Measurements from ENCODE around the gene CAMTA1. TPM values are rescaled to one million over a fixed set of nuclear protein-coding genes. Genes with fewer than 3 reads are reported as not detected.
A peak's percentile ranks its signal among the peaks of the same experiment; 100 is the strongest.

The CAMTA1 gene
- total RNA-seq, 1 donor from 2014 or later: 68.9 TPM

DNA sequence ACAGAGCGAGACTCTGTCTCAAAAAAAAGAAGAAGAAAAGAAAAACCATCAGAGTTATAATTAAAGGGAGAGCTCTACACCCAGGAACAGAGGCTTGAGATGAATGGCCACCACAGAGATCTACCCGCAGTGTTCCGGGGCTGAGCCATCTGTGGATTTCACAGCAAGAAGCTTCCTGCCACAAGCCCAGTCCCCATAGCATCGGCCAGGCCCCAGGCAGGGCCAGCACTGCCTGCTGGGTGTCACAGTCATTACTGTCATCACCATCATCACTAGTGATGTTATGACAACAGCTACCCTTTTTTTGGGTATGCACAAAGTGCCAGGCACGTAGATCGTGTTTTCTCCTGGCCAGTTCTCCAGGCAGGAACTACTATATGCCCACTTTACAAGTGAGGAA, 874.3 kb downstream of the CAMTA1 start:
- DNase-seq (ENCODE audit: low read depth): no peak

DNA sequence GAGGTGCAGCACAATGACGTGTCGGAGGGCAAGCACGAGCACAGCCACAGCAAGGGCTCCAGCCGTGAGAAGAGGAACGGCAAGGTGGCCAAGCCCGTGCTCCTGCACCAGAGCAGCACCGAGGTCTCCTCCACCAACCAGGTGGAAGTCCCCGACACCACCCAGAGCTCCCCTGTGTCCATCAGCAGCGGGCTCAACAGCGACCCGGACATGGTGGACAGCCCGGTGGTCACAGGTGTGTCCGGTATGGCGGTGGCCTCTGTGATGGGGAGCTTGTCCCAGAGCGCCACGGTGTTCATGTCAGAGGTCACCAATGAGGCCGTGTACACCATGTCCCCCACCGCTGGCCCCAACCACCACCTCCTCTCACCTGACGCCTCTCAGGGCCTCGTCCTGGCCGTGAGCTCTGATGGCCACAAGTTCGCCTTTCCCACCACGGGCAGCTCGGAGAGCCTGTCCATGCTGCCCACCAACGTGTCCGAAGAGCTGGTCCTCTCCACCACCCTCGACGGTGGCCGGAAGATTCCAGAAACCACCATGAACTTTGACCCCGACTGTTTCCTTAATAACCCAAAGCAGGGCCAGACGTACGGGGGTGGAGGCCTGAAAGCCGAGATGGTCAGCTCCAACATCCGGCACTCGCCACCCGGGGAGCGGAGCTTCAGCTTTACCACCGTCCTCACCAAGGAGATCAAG, 878.3 kb downstream of the CAMTA1 start:
- DNase-seq (ENCODE audit: low read depth): no peak

DNA sequence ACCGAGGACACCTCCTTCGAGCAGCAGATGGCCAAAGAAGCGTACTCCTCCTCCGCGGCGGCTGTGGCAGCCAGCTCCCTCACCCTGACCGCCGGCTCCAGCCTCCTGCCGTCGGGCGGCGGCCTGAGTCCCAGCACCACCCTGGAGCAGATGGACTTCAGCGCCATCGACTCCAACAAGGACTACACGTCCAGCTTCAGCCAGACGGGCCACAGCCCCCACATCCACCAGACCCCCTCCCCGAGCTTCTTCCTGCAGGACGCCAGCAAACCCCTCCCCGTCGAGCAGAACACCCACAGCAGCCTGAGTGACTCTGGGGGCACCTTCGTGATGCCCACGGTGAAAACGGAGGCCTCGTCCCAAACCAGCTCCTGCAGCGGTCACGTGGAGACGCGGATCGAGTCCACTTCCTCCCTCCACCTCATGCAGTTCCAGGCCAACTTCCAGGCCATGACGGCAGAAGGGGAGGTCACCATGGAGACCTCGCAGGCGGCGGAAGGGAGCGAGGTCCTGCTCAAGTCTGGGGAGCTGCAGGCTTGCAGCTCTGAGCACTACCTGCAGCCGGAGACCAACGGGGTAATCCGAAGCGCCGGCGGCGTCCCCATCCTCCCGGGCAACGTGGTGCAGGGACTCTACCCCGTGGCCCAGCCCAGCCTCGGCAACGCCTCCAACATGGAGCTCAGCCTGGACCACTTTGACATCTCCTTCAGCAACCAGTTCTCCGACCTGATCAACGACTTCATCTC, 879.1 kb downstream of the CAMTA1 start:
- no peak for DNase-seq (ENCODE audit: low read depth)

DNA sequence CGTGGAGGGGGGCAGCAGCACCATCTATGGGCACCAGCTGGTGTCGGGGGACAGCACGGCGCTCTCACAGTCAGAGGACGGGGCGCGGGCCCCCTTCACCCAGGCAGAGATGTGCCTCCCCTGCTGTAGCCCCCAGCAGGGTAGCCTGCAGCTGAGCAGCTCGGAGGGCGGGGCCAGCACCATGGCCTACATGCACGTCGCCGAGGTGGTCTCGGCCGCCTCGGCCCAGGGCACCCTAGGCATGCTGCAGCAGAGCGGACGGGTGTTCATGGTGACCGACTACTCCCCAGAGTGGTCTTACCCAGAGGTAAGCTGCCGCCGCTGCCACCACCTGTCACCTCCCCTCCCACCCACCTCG, 879.6 kb downstream of the CAMTA1 start:
- no peak for DNase-seq (ENCODE audit: low read depth)

DNA sequence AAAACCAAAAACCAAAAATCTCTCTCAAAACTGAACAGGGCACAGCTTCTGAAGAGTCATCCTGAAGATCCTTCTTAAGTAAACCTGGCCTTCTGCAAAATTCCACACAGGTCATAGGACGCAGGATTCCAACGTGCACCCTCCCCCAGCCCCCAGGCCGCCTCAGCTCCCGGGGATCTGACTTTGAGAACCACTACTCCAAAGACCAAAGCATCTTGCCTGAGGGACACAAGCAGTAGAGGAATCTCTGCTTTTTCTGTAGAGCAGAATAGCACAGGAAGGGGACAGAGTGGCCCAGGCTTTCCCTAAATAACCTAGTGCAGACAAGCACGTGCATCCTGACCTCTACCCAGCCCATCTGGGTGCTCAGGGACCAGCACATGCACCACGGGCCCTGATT, 881.0 kb downstream of the CAMTA1 start:
- DNase-seq (ENCODE audit: low read depth): no peak

DNA sequence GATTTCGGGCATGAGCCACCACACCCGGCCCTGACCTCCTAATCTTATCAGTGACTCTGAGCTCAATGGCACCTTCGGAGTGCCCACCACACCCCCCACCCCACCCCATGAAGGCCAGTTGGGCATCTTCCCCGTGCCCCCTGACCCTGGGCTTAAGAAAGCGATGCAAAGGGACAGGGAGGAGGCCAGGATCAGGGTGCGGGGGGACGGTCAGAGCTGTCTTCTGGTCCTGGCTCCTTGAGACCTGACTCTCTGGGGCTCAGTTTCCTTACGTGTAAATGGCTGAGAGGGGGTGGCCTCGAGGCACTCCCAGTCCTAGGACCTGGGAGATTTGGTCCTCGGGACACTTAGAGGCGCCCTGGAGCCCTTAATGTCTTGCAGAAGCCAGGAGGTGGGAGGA, 881.9 kb downstream of the CAMTA1 start:
- DNase-seq (ENCODE audit: low read depth): no peak

DNA sequence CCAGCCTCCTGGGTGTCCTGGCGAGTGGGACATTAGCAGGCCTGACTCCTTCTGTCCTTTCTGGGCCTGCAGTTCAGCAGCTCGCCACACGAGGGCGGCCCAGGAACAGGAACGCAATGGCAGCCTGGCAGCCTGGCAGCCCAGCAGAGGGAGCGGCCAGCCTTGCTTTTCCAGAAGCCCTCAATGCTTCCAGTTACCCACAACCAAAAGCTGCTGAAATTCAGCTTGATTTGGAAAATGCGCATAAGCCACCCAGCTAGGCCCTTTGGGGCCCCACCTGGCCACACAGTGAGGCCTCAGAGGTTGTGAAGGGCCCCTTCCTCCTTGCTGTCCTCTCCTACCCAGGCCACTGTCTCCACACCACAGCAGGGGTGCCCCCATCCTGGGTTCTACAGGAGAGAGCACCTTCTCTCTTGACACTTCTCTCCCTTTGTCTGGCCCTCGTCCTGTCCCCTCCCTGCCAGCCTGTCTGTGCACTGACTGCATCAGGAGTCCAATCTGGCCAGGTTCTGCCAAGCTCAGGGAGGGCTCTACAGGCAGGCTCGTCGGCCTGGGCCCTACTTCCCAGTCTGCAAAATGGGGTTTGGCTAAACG, 882.5 kb downstream of the CAMTA1 start:
- DNase-seq (ENCODE audit: low read depth): peak; percentile 88

DNA sequence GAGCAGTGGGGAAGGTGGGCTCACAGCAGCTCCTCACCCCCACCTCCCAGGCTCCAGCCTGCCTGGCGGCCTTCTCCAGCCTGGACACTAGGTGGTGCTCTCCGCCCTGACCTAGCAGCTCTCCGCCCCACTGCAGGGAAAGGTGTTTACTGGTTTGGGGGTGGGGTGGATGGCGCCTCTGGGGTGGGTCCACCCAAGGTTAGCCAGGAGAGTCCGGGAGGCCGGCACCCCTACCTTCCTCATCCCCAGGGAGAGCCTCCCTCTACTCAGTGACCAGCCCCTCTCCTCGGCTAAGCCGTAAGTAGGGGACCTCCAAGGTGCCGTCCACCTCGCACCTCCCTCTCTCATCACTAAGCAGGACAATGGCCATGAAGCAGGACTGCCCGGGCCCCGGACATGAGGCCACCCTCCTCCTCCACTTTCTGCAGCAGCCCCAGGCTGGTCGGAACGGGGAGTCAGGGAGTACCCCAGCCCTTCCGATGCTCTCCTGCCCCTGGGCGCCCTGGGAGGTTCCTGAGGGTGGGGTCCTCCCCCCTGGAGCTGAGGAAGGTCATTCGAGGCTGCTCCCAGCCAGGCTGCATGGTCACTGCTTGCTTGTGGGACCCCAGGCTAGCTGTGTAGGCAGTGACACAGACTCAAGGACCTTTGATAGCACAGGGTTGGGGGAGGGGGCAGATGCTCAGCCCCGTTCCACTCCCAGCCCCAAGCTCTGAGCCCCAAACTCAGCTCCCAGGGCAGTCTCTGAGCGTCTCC, 884.5 kb downstream of the CAMTA1 start:
- peak; percentile 30 for DNase-seq (ENCODE audit: low read depth)

DNA sequence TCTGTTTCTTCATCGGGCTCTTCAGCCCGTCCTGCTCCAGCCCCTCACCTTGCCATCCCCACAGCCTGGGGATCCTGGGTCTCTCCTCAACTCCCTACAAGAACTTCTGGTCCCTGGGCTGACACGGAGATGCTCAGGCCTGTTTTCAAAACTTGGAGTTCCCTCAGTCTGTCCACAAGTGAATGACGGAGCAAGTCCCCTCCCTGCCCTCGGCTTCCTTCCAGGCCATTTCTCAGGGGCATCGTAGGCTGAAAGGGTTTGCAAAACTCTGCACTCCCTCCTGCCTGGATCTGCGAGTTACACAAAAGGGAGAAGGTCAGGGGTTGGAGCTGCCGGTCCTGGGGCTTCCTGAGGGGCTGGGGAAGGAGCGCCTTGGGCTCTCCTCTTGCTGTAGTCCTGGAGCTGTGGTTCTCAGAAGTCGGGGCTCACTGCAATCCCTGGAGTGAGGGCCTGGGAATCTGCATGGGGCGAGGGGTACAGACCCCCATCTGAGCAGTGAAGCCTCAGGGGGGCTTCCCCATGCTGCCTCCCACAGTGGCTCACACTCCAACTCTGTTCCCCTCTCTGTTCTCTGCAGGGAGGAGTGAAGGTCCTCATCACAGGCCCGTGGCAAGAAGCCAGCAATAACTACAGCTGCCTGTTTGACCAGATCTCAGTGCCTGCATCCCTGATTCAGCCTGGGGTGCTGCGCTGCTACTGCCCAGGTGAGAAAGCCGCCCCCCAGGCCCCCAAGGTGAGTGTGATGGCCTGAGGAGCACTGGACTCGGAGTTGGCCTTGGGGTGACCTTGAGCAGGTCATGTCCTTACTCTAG, 885.3 kb downstream of the CAMTA1 start:
- no peak for DNase-seq (ENCODE audit: low read depth)

DNA sequence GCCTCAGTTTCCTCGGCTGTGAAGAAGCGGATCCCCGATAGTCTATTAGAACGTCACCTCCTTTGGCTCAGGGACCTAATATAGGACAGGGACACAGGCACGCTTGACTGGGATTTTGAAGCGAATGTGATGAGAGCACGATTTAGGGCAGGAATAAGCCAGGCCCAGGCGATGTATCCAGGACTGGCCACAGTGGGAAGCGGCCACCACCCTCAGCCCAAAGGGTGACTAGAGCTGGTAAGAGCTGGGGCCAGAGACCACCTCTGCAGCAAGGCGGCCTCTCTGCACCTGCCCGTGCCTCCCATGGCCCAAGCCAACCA, 885.9 kb downstream of the CAMTA1 start:
- no peak for DNase-seq (ENCODE audit: low read depth)

DNA sequence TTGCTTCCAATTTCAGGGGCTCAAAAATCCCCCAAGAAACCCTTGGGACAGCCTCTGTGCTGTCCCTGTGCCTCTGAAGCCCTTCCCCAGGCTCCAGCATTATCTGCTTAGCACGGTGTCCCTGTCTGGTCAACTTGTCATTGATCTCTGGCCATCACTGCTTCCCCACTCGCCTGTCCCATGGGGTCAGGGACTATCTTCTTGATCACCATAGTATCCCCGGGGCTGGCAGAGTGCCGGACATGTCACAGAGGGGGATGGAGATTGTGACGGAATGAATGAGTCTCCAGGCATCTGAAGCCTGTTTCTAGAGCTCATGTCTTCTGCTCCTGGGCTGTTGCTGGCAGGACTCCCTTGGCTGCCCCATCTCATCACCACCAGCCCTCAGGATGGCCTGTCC, 886.4 kb downstream of the CAMTA1 start:
- no peak for DNase-seq (ENCODE audit: low read depth)

DNA sequence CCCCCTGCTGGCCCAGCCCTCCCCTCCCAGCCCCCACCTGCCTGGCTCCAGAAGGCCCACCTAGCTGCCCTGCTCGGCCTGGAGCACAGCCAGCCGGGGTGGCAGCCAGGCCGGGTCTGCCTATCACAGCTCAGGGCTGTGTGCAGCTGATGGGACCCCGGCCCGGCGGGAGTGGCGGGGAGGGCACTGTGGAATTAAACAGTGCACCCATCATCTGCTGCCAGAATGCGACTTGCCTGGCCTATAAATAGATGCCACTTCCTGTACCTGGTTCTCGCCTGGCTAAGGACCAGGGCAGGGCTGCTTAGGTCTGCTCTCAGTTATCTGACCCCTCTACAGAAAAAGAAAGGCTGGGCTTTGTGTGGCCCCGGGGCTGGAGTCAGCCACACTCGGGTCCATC, 887.6 kb downstream of the CAMTA1 start:
- DNase-seq (ENCODE audit: low read depth): no peak

DNA sequence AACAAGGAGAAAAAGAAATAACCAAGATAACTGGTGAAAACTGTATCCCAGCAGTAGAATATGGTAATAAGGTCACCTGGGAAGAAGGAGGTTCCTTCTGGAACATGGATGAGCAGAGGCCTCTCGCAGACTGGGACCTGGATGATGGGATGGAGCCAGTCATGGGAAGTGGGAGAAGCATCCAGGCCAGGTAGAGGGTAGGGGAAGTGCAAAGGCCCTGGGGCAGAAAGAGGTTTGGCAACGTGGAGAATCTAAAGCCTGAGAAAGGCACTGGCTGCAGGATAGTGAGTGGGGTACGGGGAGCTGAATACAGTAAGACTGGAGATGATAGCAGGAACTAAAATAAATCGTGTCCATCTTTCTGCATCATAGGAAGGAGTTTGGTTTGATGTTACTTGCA, 889.7 kb downstream of the CAMTA1 start:
- no peak for DNase-seq (ENCODE audit: low read depth)

DNA sequence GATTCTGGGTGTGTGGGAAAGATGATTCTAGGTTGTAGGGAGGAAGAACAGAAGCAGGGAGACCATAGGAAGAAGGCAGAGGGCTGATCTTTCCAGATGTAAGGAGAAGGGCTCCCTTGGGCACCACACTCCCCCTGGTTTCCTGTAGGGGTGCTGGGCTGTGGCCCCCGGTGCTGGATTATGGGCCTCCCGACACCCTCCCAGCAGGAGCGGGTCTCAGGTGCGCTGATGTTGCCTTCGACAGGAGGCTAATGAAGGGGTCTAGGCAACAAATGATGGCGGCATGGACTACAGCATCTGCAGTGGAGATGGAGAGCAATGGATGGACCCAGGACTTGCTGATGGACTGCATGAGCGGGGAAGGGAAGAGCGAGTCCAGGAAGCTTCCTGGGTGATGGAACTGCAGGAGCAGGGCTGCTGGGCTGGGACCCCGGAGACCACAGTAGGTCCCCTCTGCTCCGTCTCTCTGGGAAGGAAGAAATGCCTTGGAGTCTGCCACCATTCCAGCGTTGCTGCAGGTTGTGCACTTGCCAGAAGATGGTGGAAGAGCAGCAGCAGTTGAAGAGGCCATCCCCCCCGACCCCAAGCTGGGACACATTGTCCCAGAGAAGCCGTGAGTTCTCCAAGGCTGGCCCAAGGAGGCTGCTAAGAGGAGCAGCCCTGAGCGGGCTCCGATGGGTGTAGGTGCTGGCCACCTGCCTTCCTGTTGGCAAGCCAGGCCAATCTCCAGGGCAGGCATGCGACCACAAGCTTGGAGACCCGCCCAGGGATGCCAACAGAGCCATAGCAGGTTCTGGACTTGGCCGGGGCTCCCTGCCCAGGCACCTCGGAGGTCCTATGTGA, 890.4 kb downstream of the CAMTA1 start:
- DNase-seq (ENCODE audit: low read depth): no peak

DNA sequence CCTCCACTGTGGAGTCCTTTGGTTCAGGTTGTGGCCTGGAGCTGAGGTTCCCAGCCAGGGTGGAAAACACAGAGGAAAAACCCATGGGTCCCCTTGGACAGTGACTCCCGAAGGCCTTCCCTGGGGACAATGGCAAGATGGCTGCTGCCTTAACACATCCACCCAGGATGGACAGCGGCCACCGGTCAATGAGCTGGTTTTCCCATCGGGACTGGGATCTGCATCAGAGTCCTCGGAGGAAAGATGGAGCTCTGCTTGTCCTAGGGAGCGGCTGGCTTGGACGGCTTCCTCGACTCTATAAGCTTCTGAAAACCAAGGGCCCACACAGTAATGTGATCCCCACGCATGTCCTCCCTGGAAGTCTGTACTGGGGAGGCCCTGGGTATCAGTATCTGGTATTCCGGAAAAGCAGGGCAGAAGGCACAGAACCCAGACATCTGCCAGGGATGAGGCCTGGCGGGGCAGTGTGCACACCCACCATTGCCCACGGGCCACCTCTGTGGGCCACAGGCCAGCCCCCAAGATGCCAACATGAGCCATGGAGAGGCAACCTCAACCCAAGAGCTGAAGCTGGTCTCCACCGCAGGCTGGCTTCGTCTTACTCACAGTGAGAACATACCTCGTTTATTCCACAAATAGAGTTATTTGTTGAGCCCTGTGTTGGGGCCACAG, 891.2 kb downstream of the CAMTA1 start:
- DNase-seq (ENCODE audit: low read depth): no peak

DNA sequence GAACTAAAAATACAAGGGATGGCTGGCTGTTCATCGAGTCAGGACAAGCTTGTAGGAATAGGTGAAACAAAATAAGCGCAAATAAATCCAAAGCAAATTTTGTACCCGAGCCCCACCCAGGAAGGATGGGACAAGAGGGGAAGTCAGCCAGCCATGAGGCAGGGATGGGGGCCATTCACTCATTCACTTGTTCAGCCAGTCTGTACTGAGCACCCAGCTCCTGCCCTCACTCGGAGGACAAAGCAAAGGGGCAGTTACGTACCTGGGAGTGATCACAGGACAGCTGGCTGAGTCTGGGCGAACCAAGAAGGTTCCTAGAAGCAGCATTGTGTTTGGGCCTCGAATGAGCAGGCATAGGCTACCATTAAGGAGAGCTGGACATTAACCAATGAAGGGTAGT, 891.9 kb downstream of the CAMTA1 start:
- no peak for DNase-seq (ENCODE audit: low read depth)

DNA sequence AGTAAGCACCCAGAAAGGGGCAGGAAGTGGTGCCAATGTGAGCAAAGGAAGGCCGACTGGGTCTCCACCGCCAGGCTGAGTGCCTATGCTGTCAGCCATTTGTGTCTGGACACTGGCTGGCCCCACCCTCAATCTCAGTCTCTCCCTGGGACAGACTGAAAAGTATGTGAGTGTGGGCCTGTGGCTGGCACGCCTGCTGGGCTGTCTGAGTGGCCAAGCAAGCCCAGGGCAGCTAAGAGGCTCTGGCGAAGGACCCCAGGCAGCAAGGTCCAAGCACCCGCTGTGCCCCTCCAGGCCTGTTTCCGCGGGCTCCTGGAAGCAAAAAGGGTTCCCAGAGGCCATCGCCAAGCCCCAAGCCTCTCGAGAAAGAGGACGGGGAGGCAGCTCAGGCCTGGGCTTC, 892.6 kb downstream of the CAMTA1 start:
- DNase-seq (ENCODE audit: low read depth): no peak

DNA sequence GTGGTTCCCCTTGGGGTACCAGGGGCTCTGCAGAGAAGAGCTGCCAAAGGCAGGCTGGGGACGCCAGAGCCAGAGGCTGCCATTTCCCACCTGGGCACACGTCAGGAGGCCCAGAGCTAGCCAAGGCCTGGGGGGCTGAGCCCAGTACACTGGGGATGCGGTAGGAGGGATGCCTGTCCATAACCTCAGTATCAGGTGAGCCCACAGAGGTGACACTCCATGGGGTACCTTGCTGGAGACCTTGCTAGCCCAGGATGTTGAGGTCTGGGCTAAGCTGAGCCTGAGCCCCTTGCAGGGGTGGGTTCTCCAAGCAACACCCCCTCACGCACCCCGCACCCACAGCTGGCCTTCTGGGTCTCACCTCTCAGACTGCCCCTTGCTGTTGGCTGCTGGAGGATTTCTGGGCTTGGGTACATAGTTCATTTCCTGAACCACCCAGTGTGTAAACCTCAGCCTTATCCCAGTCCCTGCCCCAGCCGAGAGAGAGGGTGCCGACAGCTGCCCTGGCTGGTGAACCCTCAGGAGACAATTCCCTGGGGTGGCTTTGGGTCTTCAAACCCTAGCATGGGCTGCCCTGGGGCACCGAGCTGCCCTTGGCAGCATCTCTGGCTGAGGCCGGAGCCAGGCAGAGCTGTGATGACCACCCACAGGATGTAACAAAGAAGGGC, 893.4 kb downstream of the CAMTA1 start:
- DNase-seq (ENCODE audit: low read depth): no peak

DNA sequence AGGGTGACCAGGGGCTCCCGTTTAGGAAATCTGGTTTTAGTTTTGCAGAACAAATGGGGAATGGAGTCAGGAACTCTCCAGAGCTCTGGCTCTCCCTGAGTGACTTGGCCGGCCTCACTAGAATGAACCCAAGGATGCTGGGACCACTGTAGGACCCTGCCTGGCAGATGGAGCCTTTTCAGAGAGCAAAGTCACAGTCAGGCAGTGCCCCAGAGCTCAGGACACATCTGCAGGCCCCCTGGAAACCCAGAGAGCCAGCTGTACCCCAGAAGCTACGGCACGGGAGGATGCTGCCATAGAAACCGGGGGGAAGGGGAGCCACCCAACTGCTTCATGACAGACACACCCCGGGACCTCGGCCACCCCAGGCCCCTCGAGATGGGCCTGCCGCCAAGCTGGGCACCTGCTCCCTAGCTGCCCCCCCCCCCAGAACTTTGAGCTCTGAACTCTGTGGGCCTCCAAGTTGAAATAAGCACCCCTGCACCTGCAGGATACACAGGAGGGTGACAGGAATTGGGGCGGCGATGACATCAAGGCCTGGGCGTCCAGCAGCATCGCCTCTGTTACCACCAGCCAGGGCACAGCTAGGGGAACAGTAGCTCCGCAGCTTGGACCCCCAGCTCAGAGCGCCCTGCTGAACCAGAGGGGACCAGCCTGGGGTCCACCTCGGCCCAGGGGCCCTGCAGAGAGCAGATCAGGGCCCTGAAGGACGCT, 894.1 kb downstream of the CAMTA1 start:
- DNase-seq (ENCODE audit: low read depth): no peak

Measured in myocyte (in vitro differentiated cells).